Retinal pigment epithelial cell (primary cell): ENCODE results near the gene ATF4.
"Not testable (repeated sequence)": the region's sequence is repeated elsewhere in the genome, so short reads cannot be mapped to it uniquely, and the experiment has no call there.

Experiments
- DNase-seq: peaks from one replicate; pipeline ENCODE4 v3.0.0-alpha.2; 2010; ENCODE audit warnings: low read depth
- H3K4me3 ChIP-seq: 2 replicates; pipeline ENCODE4 v1.5.1; 2011; ENCODE audit warnings: mild to moderate bottlenecking, low read length, control low read depth, moderate library complexity
- TF ChIP-seq, protein P1 (sequence below): conservative IDR thresholded peaks from 2 replicates; pipeline ENCODE4 v1.5.1; 2011; ENCODE audit warnings: low read depth, low read length, control low read depth, inconsistent platforms

The ATF4 gene

DNA sequence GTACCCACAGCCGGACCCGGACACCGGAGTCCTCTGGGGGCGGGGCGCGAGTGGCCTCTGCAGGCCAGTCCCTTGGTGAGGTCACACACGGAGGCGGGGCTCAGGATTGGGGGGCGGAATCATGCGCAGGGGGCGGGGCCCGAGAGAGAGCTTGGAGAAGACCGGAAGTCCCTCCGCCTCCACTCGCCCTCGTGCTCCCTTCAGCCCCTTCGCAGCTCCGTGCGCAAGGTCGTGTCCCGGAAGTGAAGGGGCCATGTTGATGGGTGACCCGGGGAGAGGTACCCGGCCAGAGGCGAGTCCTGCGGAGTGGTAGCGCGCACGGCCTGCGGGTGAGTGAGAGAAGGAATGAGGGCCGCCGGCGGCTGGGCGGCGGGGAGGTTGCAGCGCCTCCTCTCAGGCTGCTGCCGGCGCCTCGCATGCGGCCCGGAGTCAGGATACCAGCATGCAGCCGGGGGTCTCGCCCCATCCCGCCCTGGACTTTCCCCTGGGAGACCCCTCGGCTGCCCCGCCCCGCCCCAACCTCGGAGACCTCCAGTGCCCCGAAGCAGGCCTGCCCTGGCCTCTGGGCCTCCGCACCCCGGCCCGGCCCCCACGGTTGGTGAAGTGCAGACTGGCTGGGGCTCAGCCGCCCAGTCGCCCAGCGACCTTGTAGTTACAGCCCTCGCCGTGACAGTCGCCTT lies 18.1 kb upstream of the ATF4 start, which contains the start of gene MIEF1:
Gene MIEF1, plus strand, starts transcription at position 182 of the 680 bp plus-strand sequence. CDS start 9,005 bp downstream, outside the sequence.
- DNase-seq: peak; percentile 90
- peak within 1 kb of the TSS; percentile 89 for H3K4me3 ChIP-seq
- TF ChIP-seq, protein P1, sequence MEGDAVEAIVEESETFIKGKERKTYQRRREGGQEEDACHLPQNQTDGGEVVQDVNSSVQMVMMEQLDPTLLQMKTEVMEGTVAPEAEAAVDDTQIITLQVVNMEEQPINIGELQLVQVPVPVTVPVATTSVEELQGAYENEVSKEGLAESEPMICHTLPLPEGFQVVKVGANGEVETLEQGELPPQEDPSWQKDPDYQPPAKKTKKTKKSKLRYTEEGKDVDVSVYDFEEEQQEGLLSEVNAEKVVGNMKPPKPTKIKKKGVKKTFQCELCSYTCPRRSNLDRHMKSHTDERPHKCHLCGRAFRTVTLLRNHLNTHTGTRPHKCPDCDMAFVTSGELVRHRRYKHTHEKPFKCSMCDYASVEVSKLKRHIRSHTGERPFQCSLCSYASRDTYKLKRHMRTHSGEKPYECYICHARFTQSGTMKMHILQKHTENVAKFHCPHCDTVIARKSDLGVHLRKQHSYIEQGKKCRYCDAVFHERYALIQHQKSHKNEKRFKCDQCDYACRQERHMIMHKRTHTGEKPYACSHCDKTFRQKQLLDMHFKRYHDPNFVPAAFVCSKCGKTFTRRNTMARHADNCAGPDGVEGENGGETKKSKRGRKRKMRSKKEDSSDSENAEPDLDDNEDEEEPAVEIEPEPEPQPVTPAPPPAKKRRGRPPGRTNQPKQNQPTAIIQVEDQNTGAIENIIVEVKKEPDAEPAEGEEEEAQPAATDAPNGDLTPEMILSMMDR: no peak

DNA sequence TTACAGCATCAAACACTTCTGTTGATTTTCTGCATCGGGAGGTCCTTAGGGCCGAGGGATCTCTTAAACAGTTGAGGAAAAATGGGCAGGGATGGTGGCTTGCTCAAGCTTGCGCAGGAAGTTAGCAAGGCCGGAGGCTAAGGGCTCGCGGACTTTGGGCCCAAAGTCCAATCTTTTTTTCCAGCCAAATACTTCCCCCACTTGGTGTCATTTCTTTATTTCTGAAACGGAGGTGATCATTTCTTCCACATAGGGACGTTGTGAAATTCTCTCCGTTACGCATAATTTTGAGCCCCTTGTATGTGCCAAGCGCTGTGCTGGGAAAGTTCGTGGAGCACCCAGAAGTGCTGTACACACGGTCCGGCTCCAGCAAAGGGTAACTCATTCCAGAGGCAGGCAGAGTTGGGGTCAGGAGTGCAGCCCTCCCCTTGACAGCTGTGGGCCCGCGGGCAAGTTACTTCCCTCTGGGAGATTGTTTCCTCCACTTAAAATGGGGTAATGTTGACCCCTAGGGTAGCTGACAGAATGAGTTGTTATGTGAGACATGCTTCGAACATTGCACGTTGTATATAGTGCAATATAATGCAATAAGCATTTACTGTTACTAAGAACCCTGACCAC lies 17.5 kb upstream of the ATF4 start:
- peak overlapping the region; percentile 89 for H3K4me3 ChIP-seq
- no peak for DNase-seq

DNA sequence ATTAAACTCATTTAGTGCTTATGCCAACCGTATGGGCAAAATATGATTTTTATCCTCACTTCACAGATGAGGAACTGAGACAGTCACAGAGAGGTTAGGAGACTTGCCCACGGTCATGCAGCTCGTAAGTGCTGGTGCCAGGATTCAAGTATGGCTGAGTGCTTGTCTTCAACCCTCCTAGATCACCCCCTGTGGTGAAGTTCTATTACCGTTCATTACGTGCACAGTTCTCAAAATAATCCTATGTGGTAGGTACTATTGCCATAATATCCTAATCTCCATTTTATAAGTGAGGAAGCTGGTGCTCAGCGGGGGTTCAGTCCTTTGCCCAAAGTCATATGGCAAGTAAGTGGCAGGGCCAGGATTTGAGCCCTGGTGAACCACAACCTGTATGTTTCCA lies 16.7 kb upstream of the ATF4 start:
- no peak overlapping the region for H3K4me3 ChIP-seq

More for the DNA sequence above, 17.5 kb upstream of the ATF4 start:
- TF ChIP-seq, protein P1: no peak

DNA sequence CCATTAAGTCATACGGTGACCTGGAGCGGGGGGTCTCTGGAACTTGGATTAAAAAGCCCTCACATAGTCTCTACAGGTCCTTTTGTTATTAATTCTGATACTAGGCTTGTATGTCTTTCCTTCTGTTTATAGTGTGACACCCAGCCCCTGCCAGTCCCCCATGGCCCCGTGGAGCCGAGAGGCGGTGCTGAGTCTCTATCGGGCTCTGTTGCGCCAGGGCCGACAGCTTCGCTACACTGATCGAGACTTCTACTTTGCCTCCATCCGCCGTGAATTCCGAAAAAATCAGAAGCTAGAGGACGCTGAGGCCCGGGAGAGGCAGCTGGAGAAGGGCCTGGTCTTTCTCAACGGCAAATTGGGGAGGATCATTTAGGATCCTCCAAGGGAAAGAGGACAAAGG lies 16.3 kb upstream of the ATF4 start:
- TF ChIP-seq, protein P1: no peak
- DNase-seq: no peak
- H3K4me3 ChIP-seq: no peak overlapping the region

More for the DNA sequence above, 16.7 kb upstream of the ATF4 start:
- DNase-seq: no peak
- TF ChIP-seq, protein P1: no peak

DNA sequence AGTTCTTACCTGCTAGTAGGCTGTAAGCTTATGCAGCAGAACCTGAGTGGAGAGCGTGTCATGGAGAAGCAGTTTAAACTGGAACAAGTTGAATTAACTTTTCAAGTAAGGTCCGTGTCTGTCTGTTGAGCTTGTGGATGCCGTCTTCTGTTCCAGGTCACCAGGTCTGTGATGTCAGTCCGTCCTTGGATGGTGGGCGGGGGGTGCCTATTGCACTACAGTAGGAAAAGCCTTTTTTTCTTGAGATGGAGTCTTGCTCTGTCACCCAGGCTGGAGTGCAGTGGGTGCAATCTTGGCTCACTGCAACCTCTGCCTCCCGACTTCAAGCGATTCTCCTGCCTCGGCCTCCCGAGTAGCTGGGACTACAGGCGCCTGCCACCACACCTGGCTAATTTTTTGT lies 13.3 kb upstream of the ATF4 start:
- DNase-seq, H3K4me3 ChIP-seq: not testable (repeated sequence)

DNA sequence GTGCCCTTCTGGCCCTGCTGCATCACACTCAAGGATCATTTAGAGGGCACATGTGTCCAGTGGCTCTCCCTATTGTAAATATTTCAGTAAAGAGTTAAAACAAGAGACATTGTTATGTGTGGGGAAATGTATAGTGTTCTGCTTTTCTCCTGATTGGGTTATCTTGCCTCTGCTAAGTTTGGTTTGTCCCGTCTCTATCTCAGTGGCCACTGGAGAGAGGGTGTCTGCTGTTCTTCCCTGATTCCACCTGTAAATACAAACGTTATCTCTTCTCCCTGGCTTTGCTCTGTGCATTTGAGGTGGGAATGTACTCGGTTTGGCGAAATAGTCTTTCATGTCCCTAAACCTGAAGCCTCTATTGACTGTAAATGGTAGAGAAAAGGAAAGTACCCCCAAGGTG lies 12.0 kb upstream of the ATF4 start:
- DNase-seq: no peak
- TF ChIP-seq, protein P1: no peak

DNA sequence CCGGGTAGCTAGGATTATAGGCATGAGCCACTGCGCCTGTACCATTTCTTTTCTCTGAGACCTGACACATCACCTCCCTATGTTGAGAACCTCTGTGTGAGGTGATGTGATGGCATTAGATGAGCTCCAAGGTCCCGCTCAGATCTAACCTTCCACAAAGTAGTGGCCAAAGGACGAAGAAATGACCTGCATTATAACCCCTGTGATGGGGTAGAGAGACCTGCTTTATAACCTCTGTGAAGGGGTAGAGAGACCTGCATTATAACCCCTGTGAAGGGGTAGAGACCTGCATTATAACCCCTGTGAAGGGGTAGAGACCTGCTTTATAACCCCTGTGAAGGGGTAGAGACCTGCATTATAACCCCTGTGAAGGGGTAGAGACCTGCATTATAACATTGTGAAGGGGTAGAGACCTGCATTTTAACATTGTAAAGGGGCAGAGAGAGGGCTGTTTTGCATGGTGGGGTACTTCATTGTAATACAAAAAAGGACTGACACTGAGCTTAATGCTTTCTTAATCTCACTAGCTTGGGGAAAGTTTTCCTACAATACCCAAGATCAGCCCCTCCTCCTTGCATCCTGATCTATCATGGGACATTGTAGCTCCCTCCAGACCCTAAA lies 9.7 kb upstream of the ATF4 start:
- H3K4me3 ChIP-seq: no peak overlapping the region
- no peak for DNase-seq
- TF ChIP-seq, protein P1: no peak

More for the DNA sequence above, 12.0 kb upstream of the ATF4 start:
- H3K4me3 ChIP-seq: no peak overlapping the region
